Right hindlimb (tissue), 1 donor: ENCODE results near the gene ACCSL.

Source experiments
- DNase-seq: peaks from one replicate; pipeline ENCODE4 v3.0.0-alpha.2; 2018

ACCSL gene

DNA sequence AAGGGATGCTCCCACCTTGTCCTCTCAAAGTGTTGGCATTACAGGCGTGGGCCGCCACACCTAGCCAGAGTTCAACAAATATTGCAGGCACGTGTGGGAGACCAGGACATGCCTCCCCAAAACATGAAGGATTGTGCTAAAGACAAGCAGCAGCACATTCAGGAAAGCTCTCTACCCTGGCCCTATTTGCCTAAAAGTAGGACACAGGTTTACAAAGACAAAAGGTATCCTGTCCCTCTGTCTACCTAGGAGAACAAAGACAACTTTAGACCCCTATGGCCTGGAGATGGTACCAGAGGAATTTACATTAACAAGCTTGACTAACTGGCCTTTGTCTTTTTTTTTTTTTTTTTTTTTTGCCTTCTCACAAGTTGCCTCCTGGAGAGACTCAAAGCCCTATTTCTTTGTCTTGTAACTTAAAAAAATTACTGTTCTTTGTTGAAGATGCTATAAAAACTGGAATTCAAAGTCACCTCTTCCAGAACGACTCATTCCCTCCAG, 17.4 kb downstream of the ACCSL start:
- DNase-seq, result no peak

DNA sequence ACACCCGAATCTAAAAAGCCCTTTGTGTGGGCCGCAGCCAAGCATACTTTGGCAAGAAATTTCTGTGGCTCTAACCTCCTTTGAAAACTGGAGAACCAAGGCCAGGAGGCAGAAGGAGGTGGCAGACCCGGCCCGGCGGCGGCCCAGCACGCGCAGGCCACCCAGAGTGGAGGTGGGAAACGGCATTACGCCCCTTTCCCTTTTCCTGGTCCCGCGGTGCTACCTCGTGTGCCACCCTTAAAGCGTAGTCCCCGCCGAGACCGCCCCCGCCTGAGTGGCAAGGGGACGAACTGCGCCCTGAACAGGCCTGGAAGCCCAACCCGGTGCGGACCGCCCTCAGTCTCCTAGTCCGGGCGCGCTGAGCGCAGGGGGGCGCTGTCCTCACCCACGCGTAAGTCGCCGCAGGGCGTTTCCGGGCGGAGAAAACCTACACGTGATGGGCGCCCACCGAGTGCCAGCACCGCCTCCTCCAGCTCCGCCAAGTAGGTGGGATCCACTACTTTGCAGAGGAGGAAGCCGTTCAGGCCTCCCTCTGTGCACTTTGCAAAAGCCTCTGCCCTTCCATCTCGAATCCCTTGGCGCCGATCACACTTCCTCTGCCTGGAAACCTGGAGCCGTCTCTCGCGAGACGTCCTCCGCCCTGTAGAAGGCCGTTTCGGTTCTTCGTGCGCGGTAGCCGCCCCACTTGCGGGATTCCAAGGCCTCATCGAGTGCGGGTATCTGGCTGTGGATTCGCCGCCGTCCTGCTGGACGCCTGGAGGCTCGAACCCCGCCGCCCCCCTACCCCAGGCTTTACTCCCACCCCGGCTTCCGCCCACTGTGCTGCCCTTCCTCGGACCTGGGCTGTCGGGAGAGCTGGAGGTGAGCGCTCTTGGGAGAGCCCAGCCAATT, 18.3 kb downstream of the ACCSL start, which contains the start of gene ACCS:
Gene ACCS (plus strand): TSS at position 430 of the 891 bp plus-strand sequence. CDS start 1,358 bp downstream, outside the sequence.
- DNase-seq, result peak; percentile 98

DNA sequence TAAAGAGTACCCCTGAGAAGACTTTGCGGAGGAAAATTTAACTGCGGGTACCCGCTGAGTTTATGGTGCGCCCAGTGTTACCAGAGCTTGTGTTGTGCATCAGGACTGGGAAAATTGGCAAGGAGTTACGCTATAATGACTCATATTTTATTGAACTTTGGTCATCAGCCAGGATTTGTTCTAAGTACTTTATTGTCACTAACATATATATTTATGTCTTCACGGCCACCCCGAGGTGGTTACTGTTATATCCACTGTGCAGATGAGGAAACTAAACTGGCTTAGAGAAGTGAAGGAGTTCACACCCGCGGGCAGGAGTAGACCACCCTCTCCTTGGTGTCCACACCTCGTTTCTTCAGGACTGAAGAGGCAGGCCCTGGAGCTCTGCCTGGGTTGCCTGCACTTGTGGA, 19.0 kb downstream of the ACCSL start:
- DNase-seq, result no peak

DNA sequence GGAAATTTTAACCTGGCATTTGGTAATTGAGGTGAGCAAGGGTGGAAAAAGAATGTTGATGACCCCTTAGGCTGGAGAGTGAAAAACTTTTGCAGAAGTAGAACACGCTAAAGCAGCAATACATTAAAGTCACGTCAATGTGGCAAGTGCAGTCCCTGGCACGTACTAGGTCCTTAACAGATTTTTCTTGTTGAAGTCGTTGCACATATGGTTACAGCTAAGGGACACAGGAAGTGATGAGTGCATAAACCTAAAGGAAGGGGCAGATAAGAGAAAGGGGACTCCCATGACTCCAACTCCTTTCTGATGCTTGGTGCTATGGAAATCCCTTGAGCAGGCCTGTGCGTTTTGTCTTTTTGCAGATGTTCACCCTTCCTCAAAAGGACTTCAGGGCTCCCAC, 19.5 kb downstream of the ACCSL start:
- no peak for DNase-seq

DNA sequence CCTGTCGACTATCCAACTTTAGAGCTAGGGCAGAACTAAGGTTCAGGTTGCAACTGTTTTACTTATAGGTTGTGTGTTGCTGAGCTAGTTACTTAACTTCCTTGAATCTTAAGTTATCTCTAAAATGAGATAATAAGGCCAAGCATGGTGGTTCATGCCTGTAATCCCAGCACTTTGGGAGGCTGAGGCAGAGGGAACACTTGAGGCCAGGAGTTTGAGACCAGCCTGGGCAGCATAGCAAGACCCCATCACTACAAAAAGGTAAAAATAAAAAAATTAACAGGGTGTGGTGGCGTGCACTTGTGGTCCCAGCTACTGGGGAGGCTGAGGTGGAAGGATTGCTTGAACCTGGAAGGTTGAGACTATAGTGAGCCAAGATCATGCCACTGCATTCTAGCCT, 20.4 kb downstream of the ACCSL start:
- no peak for DNase-seq

DNA sequence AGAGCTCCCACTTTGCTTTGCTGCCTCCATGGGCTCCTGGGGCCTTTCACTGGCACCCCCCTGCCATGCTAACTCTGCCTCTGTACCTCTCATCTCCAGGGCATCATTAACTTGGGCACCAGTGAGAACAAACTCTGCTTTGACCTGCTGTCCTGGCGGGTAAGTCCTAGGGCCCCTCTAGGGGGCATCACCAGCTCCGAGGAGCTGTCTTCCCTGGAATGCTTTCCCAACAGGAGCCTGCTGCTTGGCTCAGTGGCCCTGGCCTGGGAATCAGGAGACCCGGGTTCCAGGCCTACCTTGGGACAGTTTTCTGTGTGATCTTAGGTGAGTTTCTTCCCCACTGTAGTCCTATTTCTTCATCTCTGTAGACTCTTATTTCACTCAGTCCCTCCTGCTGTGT, 23.4 kb downstream of the ACCSL start:
- no peak for DNase-seq

DNA sequence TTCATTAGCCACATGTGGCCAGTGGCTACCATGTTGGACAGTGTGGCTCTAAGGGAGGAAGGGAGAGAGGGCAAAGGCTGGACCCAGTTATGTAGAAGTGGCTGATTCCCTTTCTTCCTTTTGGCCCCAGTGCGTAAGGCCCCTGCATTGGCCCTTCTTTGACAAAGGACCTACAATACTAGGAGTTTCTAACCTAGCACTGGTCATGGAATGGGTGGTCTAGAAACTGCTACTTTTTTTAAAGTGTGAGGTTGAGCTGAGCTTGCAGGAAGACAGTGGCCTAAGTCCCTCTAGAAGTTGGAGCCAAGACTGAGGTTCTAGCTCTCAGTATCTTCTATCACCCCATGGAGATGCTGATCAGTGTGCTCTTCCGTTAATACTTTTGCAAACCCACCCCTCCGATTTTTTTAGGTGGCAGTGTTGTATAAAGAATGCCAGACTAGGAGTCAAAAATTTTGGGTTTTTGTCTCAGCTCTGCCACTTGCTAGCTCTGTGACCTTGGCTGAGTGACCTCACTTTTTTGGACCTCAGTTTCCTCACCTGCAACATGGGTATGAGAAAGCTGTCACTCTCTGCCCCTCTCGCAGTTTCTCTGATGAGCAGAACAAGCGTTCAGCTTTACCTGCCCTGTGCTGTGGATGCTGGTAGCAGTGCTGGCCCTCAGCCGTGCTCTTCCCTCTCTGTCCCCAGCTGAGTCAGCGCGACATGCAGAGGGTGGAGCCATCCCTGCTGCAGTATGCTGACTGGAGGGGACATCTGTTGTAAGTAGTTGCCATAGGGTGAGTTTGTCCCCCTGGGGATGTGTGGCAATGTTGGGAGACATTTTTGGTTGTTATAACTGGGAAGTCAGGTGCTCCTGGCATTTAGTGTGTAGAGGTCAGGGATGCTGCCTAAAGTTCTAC, 25.2 kb downstream of the ACCSL start:
- DNase-seq, result no peak

DNA sequence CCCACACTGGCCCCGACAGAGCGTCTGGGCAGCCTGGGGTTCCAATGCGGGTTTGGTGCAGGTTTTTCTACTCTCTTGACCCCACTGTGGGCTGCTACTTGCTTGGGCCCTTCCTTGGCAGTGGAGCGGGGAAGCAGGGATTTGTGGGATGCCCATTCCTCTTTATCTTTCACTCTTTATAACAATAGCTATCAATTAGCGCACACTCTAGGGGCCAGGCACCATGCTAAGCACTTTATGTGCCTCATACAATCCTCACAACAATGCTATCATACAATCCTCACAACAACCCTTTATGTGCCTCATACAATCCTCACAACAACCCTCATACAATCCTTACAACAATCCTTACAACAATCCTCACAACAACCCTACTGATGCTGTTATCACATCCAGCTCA, 31.0 kb downstream of the ACCSL start:
- no peak for DNase-seq

DNA sequence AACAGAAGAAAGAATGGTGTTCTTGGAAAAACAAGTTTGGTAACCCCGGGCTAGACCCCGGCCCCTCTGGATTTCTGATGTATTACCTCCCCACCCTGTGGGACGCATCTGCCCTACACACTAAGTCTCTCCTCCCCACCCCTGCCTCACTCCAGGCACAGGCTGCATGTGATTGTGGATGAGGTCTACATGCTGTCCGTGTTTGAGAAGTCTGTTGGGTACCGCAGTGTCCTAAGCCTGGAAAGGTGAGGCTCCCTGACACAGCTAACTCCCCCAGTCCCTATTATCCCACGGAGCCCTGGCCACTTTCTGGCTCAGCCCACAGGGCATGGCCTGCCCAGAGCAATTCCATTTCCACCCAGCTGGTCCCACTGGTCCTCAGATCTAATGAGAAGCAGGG, 31.6 kb downstream of the ACCSL start:
- no peak for DNase-seq

DNA sequence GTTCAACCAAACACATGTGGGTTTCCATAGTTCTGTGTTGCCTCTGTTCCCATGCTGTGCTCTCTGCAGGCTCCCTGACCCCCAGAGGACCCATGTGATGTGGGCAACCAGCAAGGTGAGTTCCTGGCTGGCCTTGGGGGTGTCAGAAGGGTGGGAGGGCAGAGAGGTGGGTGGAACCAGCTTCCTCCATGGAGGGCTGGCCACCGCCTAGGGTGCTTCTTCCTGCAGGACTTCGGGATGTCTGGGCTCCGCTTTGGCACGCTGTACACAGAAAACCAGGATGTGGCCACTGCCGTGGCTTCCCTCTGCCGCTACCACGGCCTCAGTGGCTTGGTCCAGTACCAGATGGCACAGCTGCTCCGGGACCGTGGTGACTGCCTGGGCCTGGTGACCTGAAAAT, 33.2 kb downstream of the ACCSL start:
- no peak for DNase-seq

DNA sequence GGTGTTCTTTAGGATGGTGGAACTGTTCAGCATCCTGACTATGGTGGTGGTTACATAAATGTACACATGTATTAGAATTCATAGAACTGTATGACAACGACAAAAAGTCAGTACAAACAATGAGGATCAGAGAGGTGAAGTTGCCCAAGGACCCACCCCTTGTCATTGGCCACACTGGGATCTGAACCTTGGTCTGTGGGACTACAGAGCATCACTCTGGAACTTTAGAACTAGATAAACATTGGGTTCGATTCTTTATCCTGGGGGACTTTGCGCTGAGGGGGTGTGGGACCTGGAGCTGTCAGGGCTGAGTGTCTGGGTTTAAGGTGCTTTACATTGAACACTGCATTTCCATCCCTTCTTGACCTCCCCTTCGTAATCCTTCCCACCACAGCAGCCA, 34.9 kb downstream of the ACCSL start:
- DNase-seq, result no peak

DNA sequence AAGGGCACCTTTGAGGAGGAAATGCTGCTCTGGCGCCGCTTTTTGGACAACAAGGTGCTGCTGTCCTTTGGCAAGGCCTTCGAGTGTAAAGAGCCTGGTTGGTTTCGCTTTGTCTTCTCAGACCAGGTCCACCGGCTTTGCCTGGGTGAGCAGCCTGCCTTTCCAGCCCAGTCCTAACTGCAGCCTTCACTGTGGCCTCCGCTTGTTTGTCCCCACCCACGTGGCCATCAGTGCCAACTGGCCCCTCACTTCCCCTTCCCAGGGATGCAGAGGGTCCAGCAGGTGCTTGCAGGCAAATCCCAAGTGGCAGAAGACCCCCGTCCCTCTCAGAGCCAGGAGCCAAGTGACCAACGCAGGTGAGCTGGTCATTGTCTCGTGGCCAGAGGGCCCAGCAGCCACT, 35.7 kb downstream of the ACCSL start:
- no peak for DNase-seq

DNA sequence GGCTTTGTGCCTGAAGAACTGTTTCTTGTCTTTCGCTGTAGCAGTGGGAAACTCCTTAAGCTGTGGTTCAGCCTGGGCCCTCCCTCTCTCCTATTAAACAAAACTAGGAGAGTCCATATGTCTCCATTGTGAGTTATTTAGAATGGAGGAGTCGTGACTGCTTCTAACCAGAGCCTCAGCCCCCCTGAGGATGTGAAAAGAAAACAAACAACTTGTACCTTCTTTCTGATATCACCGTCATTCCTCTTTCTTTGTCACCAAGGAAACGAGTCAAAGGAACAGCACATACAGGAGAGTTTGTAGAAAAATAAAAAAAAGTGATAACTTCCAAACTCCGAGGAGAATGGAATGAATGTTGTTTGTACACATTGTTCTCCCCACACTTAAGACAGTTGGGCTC, 36.1 kb downstream of the ACCSL start:
- DNase-seq, result no peak

DNA sequence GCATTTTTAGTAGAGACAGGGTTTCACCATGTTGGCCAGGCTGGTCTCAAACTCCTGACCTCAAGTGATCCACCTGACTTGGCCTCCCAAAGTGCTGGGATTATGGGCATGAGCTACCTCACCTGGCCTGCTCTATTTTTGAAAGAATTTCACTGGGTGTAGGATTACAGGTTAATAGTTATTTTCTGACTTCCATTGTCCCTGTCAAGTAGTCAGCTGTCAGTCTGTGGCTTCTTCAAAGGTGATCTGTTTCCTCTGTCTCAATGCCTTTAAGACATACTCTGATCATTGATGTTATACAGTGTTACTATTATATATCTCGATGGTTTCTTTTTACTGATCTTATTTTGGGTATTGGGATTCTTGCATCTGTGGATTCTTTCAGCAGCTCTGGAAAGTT, 37.5 kb downstream of the ACCSL start:
- no peak for DNase-seq

DNA sequence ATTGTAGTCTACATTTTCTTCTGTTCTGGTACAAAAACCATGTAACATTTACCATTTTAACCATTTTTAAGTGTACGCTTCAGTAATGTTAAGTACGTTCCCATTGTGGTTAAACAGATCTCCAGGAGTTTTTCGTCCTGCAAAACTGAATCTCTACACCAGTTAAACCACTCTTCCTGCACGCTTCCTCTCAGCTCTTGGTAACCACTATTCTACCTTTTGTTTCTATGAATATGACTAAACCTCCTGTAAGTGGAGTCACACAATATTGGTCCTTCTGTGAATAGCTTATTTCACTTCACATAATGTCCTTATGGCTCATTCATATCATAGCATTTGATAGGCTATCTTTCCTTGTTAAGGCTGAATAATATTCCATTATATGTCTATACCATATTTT, 40.6 kb downstream of the ACCSL start:
- DNase-seq, result no peak

DNA sequence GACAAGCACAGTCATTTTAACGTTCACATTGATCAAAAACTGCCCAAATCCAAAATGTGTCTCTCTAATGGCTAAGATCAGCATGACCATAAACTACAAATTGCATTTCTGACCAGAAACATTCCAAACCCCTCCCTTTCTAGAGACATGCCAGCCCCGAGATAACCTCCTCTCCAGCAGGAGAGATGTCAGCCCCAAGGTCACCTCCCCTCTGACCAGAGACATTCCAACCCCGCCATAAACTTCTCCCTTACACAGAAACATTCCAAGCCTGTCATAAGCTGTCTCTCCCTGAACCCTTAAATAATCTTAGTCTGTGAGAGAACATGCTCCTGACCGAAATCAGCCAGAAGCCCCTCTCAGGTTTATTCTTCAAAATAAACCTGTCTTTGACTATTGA, 41.1 kb downstream of the ACCSL start:
- DNase-seq, result no peak

DNA sequence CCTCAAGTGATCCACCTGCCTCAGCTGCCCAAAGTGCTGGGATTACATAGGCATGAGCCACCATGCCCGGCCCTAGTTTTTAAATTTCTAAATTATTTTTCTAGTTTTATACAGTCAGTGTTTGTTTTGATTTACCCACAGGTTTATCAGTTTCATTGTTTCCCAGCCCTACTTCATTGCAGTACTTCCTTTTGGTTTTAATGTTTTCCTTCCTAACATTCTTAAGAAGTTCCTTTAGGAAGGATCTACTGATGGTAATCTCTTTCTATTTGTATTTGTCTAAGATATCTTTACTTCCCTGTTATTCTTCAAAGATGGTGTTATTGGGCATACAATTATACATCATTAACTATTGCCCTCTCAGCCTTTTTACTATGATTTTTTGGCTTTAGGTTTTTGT, 42.8 kb downstream of the ACCSL start:
- DNase-seq, result no peak

DNA sequence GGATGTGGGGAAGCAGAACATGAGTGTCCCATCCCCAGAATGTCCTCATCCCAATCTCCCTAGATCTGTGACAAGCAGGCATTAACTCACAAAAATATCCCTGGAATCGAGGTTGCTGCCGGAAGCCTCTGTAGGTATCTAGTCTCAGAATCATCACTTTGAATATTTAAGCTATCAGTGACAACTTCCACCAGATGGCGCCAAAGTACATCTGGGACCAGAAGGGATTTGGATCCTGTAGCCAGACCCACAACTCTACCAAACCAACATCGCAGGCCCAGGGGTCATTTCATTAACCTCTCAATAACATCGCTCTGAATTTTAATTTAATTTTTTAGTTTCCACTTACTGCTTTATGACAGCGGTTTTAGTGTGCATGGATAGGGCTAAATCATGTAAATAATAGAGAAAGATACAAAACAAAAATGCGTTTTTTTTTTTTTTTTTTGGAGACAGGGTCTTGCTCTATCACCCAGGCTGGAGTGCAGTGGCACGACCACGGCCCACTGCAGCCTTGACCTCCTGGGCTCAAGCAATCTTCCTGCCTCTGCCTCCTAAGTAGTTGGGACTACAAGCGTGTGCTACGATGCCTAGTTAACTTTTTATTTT, 46.6 kb downstream of the ACCSL start:
- DNase-seq, result peak; percentile 76

DNA sequence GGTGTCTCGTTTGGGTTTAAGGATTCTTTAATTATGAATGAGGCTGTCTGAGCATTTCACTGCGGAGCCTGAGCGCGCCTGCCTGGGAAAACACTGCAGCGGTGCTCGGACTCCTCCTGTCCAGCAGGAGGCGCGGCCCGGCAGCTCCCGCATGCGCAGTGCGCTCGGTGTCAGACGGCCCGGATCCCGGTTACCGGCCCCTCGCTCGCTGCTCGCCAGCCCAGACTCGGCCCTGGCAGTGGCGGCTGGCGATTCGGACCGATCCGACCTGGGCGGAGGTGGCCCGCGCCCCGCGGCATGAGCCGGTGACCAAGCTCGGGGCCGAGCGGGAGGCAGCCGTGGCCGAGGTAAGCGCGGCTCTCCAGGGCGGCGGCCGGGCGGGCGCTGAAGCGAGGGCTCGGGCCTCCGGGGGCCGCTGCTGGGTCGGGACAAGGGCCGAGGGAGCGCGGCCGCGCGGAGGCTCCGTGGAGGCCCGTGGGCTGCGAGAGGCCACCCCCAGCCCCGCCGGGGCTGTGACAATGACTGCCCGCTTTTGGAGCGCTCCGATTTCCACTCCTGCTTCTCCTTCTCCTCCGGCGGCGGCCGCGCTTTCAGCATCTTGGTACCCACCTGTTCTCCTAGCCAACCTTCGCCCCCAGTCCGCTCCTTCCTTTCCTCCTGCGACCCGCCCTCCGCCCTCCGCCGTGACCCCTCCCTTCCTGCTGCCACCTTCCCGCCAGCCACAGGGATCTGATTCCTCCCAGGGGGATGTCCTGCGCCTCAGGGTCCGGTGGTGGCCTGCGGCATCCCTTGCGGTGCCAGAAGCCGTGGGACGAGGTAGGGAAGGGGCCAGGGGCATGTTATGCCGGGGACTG, 48.0 kb downstream of the ACCSL start, which contains the start of gene EXT2:
Gene EXT2 (plus strand): TSS at position 173 of the 854 bp plus-strand sequence. CDS start 12,035 bp downstream, outside the sequence.
- DNase-seq, result peak; percentile 91

DNA sequence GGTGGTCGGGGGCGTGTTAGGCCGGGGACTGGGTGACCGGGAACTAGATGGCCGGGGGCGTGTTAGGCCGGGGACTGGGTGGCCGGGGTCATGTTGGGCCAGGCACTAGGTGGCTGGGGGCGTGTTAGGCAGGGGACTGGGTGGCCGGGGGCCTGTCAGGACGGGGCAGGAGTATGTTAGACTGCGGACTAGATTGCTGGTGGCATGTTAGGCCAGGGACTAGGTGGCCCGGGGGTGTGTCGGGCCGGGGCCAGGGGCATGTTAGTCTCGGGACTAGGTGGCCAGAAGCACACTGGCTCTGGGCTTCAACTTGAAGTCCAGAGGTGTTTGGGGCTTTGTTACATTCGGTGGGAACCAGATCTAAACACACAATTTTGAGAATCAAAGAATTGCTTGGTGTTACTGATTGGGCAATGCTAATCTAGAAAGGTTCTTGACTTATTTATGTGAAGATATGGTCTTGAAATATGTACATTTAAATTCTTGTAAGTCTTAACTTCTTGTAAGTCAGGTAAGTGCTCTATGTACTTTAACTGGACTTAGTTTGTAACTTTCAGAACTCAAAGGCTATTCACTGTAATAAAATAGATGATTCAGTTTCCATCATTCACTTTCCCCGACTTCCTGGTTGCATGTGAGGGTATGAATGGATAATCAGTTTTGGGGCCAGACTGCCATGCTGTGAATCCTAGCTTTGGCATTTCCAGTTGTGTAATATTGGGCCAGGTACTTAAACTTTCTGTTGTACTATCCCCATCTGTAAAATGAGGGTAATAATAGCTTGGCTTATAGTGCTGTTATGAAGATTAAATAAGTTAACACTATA, 48.8 kb downstream of the ACCSL start:
- peak; percentile 31 for DNase-seq

DNA sequence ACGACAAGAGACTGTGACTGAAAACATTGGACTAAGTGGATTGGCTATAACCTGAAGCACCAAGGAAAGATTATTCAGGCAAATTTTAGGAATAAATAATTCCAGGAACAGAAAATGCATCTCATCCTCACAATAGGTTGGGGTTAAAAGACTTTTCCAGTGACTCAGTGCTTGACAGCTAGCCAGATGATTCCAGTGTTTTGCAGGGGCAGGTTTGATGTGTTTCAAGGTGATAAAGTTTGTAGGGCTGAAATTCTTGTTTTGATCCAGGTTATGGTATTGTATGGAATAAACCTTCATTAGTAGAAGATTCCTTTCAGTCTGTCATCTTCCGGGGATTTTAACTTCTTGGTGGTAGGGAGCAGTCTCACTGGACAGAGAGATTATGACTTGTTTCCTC, 50.0 kb downstream of the ACCSL start:
- no peak for DNase-seq
